ENCODE measurements around the gene PPP1R2.
A peak's percentile ranks its signal among the peaks of the same experiment; 100 is the strongest.

PPP1R2 gene

GRCh38 chr3:195565716-195566115 lies 22.6 kb upstream of the PPP1R2 start:
- DNase-seq (ENCODE audit: low read depth in 2 of 2) = no peak

- DNase-seq (ENCODE audit: low read depth in 2 of 2) = no peak
Measured at GRCh38 chr3:195563317-195563716, 20.2 kb upstream of the PPP1R2 start.

DNA sequence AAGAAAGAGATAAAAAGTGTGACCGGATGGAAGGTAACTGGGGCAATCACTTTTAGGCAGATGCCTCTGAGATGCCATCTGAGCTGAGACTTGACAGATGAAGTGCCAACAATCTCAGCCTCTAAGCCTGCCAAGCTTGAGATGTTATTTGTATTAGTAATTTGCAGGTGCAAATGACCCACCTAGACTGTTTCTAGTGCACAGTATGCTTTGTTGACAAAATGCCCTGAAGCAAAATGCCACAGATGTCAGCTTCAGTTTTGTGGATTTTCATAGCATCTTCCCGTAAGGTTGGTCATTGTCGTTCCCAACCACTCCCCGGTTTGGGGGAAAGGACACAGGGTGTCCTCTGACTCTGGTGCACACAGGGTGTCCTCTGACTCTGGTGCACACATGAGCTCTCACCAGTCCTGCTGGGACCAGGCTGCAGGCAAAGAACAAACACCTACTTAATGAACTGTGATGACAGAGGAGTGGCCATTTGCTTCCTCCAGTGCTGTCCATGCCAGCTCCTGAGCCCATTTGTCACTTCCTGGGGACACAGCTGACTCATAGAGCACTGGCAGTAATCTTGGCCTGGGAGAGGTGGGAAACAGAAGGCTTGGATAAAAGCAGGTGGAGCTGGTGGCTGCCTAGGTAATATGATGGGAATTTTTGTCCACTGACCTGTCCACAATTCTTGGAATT lies 16.7 kb upstream of the PPP1R2 start:
- DNase-seq (ENCODE audit: low read depth in 2 of 2) = no peak

- no peak for DNase-seq (ENCODE audit: low read depth in 2 of 2)
Measured at GRCh38 chr3:195558602-195559001, 15.5 kb upstream of the PPP1R2 start.

GRCh38 chr3:195557322-195557721 lies 14.2 kb upstream of the PPP1R2 start:
- no peak for DNase-seq (ENCODE audit: low read depth in 2 of 2)

GRCh38 chr3:195556390-195556789 lies 13.3 kb upstream of the PPP1R2 start:
- no peak for DNase-seq (ENCODE audit: low read depth in 2 of 2)

GRCh38 chr3:195555110-195555509 lies 12.0 kb upstream of the PPP1R2 start:
- DNase-seq (ENCODE audit: low read depth in 2 of 2) = no peak

DNA sequence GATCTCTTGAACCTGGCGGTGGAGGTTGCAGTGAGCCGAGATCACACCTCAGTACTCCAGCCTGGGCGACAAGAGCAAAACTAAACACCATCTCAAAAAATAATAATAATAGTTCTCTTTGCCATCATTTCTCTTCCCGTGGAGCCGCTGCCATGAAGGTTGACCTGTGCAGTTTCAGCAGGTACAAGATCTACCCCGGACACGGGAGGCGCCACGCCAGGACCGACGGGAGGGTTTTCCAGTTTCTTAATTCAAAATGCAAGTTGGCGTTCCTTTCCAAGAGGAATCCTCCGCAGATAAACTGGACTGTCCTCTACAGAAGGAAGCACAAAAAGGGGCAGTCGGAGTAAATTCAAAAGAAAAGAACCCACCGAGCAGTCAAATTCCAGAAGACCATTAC lies 11.3 kb upstream of the PPP1R2 start:
- DNase-seq (ENCODE audit: low read depth in 2 of 2) = no peak

DNA sequence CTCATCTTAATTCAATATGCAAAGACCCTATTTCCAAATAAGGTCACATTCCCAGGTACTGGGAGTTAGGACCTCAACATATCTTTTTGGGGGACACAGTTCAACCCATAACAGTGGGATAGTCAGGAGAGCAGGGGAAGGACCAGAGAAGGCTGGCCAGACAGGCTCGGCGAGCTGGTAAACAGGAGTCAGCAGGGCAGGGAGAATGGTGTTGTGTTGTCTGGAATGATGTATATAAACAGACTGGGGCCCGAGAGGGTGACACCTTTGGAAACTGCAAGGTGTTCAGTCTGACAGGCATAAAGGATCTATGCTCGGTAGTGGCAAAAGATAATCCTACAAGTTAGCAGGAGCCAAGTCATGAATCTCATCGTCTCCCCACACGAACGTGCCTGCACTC lies 10.1 kb upstream of the PPP1R2 start:
- DNase-seq (ENCODE audit: low read depth in 2 of 2) = no peak

DNA sequence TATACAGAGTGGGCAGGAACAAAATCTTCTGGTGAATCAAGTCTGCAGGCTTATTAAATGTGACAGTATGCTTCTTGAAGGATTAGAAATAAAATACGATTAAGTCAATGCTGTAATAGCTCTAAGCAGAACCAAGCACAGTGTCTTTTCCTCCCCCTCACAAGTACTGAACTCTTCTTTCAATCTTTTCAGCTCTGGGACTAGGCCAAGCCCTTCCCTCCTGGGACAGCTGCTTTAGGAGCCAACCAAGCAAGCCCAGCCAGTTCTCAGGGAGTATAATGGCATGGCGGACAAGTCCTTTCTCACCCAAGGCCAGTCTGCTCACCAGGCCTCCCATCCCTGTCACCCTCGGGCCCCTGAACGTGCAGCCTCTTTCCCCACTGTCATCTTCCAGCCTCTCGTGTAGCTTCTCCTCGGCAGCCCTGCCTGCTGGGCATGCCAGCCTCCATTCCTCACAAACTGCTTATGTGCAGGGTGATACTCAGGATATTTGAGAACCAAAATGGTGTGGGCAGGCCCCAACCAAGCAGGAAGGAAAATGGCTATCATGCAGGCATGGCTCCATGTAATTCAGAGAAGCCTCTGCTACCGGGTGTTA lies 8.4 kb upstream of the PPP1R2 start:
- DNase-seq (ENCODE audit: low read depth in 2 of 2) = no peak

- no peak for DNase-seq (ENCODE audit: low read depth in 2 of 2)
Measured at GRCh38 chr3:195550723-195551122, 7.6 kb upstream of the PPP1R2 start.

DNA sequence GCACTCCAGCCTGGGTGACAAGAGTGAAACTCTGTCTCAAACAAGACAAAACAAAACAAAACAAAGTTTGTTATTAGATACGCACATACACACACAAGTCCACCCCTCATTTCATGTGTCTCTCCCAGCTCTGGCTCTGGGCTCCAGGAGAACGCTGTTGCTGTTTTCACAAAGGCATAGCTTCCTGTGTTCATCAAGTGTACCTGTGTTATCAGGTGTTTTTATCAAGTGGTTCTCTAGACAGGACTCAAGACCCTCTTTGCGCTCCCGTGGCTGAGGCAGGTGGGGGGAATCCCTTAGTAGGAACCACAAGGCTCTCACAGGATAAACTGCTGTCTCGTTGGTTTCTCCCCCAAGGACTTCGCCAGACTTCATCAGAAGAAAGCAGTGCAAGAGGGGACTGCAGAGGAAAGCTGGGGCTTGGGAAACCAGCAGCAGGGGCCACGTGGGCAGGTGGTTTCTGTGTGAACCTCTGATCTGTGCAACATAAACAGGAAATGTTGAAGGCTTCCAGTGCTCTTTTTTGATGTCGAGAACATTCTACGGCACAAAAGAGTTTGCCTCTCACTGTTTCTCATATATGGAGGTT lies 6.9 kb upstream of the PPP1R2 start:
- no peak for DNase-seq (ENCODE audit: low read depth in 2 of 2)

DNA sequence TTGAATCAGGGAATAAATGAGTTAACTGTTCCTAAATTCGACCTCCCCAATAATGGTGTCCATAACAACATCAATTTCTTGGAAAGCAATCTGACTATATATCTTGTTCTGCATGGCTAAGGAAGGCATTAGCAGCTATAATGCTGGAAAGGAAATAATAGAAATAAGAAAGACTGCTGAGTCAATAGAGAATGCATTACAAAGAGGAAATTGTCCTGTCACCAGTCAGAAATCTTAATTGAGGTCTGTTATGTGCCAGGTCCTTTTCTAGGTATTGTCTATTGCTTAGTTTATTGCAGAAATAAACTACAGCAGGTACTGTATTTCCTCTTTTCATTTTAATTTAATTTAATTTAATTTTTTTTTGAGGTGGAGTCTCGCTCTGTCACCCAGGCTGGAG lies 5.9 kb upstream of the PPP1R2 start:
- DNase-seq (ENCODE audit: low read depth in 2 of 2) = no peak

DNA sequence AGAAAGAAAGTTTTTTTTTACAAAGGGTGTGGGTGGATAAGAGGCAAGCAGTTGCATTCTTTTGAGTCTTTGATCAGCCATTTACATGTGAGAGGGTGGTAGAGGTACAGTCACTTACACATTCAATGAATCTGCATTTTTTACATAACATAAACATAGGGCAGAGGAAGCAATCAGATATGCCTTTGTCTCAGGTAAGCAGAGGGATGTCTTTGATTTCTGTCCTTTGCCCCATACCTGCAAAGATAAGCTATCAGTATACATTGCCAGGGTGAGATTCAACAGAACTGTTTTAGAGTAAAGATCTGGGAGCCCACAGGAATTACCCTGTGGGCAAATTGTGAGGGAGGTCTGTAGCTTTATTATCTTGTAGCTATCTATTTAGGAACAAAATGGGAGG lies 5.4 kb upstream of the PPP1R2 start:
- no peak for DNase-seq (ENCODE audit: low read depth in 2 of 2)

DNA sequence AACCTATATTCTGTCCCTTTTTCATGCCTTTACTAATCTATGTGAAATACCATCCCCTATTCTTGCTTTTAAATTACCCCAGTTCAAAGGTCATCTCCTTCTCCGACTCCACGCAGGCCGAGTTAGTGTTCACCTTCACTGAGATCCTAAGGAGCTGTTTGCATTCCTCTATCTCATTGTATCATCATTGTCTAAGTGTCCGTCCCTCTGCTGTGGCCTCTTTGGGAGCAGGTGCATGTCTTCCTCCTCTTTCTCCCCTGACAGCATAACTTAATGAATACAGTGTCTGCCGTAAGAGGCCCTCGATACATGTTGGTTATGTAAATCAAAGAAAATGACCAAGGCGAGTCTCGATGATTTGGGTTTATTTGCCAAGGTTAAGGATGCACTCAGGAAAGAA lies 4.9 kb upstream of the PPP1R2 start:
- no peak for DNase-seq (ENCODE audit: low read depth in 2 of 2)

DNA sequence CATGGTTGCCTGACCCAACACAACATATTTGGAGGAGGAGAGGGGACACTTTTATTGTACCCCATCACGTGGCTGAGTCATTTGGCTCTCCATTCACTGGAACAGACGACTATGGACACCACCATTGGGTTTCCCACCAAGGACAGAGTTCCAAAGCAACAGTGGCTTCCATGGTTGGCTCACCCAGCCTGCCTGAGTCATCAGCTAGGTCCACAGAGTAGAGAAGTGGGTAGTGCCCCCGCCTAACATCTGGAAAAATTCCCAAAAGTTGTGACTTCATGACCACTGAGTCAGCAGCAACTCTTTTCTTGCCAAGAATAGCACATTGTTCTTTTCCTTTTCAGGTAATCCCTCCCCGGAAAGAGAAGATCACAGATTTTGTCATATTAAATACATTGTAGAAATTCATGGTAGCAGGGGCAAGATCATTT lies 3.0 kb upstream of the PPP1R2 start:
- DNase-seq (ENCODE audit: low read depth in 2 of 2) = peak; percentile 31 to 42

DNA sequence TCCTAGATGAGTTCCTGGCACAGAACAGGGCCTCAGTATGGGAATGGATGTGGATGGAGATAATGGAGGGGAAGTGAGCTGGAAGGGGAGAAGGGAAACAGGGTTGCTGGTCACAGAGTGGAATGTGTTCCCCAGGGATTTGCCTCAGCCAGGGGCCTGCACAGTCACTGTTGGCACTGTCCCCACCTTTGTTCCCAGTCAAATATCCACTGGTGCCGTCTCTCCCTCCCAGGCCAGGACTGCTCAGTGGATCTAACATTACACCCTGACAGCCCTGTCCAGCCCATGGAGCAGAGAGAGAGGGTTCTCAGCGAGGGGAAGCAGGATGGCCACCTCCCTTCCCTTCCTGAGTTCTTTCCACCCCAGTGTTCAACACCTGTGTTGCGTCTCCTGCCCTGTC lies 1.5 kb upstream of the PPP1R2 start:
- DNase-seq (ENCODE audit: low read depth in 2 of 2) = no peak

DNA sequence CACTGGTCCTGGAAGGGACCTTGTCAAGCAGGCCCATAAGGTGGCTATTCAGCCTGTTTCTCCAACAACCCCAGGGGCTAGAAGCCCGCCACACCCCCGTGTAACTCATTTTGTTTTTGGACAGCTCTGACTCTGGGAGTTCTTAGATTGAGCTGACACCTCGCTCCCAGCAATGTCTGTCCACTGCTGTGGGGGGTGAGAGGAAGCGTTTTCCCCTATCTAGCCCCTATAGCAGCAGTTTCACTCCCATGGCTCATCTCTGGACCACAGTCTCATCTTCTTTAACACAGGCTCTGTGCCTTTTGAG lies 1.1 kb upstream of the PPP1R2 start:
- DNase-seq (ENCODE audit: low read depth in 2 of 2) = no peak

DNA sequence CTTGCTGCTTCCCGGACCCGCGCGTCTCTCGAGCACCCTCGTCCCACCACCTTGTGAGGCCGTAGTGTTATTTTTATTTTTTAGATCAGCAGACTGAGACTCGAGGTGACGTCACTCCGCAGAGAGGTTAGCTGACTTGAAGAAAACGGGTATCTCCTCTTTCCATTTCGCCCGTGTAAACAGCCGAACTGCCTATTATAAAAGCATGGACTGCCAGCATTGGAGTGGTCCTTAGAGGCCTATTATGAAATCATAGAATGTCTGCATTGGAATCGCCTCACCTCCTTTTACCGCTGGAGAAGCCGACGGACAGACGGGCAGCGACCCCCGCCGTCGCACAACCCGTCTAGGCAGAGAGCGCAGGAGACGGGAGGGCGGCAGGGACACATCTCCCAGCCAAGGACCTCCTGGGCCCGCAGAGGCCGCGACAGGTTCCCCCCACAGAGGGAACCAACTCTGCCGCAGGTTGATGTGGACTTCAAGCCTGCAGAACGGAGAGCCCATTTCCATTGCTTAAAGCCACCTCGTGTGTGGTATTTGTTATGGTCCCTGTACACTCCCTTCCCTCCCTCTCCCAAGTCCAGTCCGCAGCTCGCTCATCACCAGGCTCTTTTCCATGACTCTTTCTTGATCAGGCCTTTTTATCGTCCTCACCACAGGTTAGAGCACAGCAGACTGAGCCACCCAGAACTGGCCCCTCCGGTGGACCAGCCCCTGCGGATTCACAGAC lies 540 bp upstream of the PPP1R2 start:
- DNase-seq (ENCODE audit: low read depth in 2 of 2) = no peak

DNA sequence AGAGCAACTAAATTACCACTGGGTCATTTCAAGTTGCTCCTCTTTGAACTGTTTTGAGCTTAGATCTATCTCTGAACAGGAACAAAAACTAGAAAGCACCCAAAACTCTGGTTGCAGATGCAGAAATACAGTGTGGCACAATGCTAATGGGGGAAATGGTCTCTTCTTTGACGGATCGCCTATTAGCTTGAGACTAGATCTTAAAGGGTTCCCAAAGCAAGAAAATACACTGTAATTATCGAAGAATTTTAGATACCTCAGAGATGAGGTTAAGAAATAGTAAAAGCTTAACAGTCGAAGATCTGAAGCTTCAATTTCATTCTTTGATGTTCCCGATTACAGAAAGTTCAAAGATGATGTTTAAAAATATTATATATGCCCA lies 818 bp downstream of the PPP1R2 start:
- no peak for DNase-seq (ENCODE audit: low read depth in 2 of 2)

- no peak for DNase-seq (ENCODE audit: low read depth in 2 of 2)
Measured at GRCh38 chr3:195540511-195540910, 2.6 kb downstream of the PPP1R2 start.

DNA sequence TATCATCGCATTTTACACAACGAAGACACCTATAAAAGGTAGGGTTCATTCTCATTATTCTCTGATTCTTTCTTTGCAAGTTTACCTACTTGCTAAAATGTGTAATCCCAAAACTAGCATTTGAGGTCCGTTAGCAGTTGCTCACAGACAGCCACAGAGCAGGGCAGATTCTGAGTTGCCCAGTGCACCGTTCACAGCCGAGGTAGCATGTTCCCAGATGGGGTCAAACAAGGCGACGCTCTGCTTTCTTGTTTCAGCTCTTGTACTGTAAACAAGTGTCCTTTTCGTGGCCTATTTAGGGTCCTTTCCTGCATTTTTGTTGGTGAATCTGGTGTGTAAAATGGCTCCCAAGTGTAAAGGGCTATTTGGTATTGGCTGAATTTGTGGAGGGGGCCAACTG lies 3.1 kb downstream of the PPP1R2 start:
- no peak for DNase-seq (ENCODE audit: low read depth in 2 of 2)

GRCh38 chr3:195539479-195539878 lies 3.6 kb downstream of the PPP1R2 start:
- no peak for DNase-seq (ENCODE audit: low read depth in 2 of 2)
